Measurements from ENCODE around the gene RNF144A. TPM values are rescaled to one million over a fixed set of nuclear protein-coding genes. Genes with fewer than 3 reads are reported as not detected.

RNF144A gene
- total and polyA plus RNA-seq, 2 donors (not counting 1 experiment from before 2014, with no cell fraction given): 1.2 to 1.6 TPM

- POLR2A ChIA-PET: no interaction called here
- H4K20me1 ChIP-seq (ENCODE audit: control insufficient read depth, insufficient read depth, low read length, poor library complexity, severe bottlenecking): no peaks in the 10 kb centered on the region
- H2AFZ ChIP-seq (ENCODE audit: insufficient read depth, low read depth, low read length, poor library complexity, severe bottlenecking): no peak overlapping the region
- CTCF ChIA-PET: interaction anchor here (1.0 to 1.4 kb wide), 4 partner anchors 9 to 158 kb away, joined by 3 to 4 read pairs (median 3); no protein-coding TSS in a partner anchor
- no peak overlapping the region for H3K4me2 ChIP-seq (replicated peaks; ENCODE audit: low read depth, low read length, poor library complexity, severe bottlenecking)
- ATAC-seq (ENCODE audit: low read depth) (no peak), DNase-seq (no peak)
- 100% methylated on average over 2 of the region's 2 CpGs for WGBS (ENCODE audit: insufficient coverage)
- H3K9me3 Mint-ChIP-seq (ENCODE audit: insufficient read depth): no peaks in the 10 kb centered on the region
- H3K4me1 ChIP-seq (ENCODE audit: control insufficient read depth in 2 of 2, insufficient read depth in 2 of 2, low read length in 2 of 2): no peaks in the 10 kb centered on the region
- H3K27ac ChIP-seq (ENCODE audit: low read length in 2 of 2): no peak overlapping the region
- H3K27ac Mint-ChIP-seq: no peak overlapping the region
- no peaks in the 10 kb centered on the region for H3K4me1 Mint-ChIP-seq
- H3K9ac ChIP-seq (ENCODE audit: low read length): no peak overlapping the region
- no peak overlapping the region for H3K4me3 ChIP-seq (ENCODE audit: control extremely low read depth in 1 of 5, extremely low read depth in 1 of 5, insufficient read depth in 1 of 5, low read depth in 2 of 5, low read length in 4 of 5)
- H3K79me2 ChIP-seq (ENCODE audit: control insufficient read depth, insufficient read depth, low read length): peaks cover 4% of the 10 kb centered on the region
- peaks cover 0 to 8% (median 0%) of the 10 kb centered on the region in 4 experiments for H3K27me3 ChIP-seq (replicated peaks in 1 of 4; ENCODE audit: control extremely low read depth in 1 of 4, control insufficient read depth in 3 of 4, insufficient read depth in 4 of 4, low read length in 3 of 4)
- no peaks in the 10 kb centered on the region for H3K36me3 ChIP-seq (replicated peaks in 1 of 2; ENCODE audit: control extremely low read depth in 1 of 2, control insufficient read depth in 1 of 2, extremely low read depth in 1 of 2, insufficient read depth in 2 of 2, low read length in 1 of 2)
- H3K27me3 Mint-ChIP-seq: peaks cover 11% of the 10 kb centered on the region
- no peak overlapping the region for H3K4me3 Mint-ChIP-seq
- TF ChIP-seq EZH2 (IDR thresholded peaks at IDR 0.05; ENCODE audit: borderline replicate concordance, insufficient read depth, low read depth, low read length, poor library complexity, severe bottlenecking) (no peak), CTCF (IDR thresholded peaks at IDR 0.05) (no peak)
- H3K9me3 ChIP-seq (ENCODE audit: control extremely low read depth in 1 of 3, control insufficient read depth in 2 of 3, insufficient read depth in 1 of 3, low read length in 2 of 3): no peaks in the 10 kb centered on the region
- intact Hi-C loops (cut with micrococcal nuclease): no loop called here
Observed at GRCh38 chr2:6885551-6885950, 31.7 kb upstream of the RNF144A start.

- Histone ChIP-seq H3K4me3 (ENCODE audit: control extremely low read depth in 1 of 5, extremely low read depth in 1 of 5, insufficient read depth in 1 of 5, low read depth in 2 of 5, low read length in 4 of 5) (no peak overlapping the region), H3K4me2 (replicated peaks; ENCODE audit: low read depth, low read length, poor library complexity, severe bottlenecking) (no peak overlapping the region), H3K9ac (ENCODE audit: low read length) (no peak overlapping the region), H2AFZ (ENCODE audit: insufficient read depth, low read depth, low read length, poor library complexity, severe bottlenecking) (no peak overlapping the region), H3K79me2 (ENCODE audit: control insufficient read depth, insufficient read depth, low read length) (peaks cover 4% of the 10 kb centered on the region), H4K20me1 (ENCODE audit: control insufficient read depth, insufficient read depth, low read length, poor library complexity, severe bottlenecking) (no peaks in the 10 kb centered on the region), H3K4me1 (ENCODE audit: control insufficient read depth in 2 of 2, insufficient read depth in 2 of 2, low read length in 2 of 2) (no peaks in the 10 kb centered on the region), H3K27ac (ENCODE audit: low read length in 2 of 2) (no peak overlapping the region), H3K27me3 (replicated peaks in 1 of 4; ENCODE audit: control extremely low read depth in 1 of 4, control insufficient read depth in 3 of 4, insufficient read depth in 4 of 4, low read length in 3 of 4) (peaks cover 0 to 8% (median 0%) of the 10 kb centered on the region in 4 experiments), H3K9me3 (ENCODE audit: control extremely low read depth in 1 of 3, control insufficient read depth in 2 of 3, insufficient read depth in 1 of 3, low read length in 2 of 3) (no peaks in the 10 kb centered on the region), H3K36me3 (replicated peaks in 1 of 2; ENCODE audit: control extremely low read depth in 1 of 2, control insufficient read depth in 1 of 2, extremely low read depth in 1 of 2, insufficient read depth in 2 of 2, low read length in 1 of 2) (no peaks in the 10 kb centered on the region)
- H3K4me3 Mint-ChIP-seq: no peak overlapping the region
- DNase-seq (no peak), ATAC-seq (ENCODE audit: low read depth) (no peak)
- no peaks in the 10 kb centered on the region for H3K4me1 Mint-ChIP-seq
- H3K27me3 Mint-ChIP-seq: peaks cover 11% of the 10 kb centered on the region
- no peak overlapping the region for H3K27ac Mint-ChIP-seq
- H3K9me3 Mint-ChIP-seq (ENCODE audit: insufficient read depth): no peaks in the 10 kb centered on the region
- no CpG with 5 or more reads among the region's 3 CpGs for WGBS (ENCODE audit: insufficient coverage)
- intact Hi-C loops (cut with micrococcal nuclease): no loop called here
- ChIA-PET POLR2A (no interaction called here), CTCF (interaction anchor here (1.0 to 1.4 kb wide), 3 partner anchors 8 to 158 kb away, joined by 3 to 4 read pairs (median 3); no protein-coding TSS in a partner anchor)
- TF ChIP-seq EZH2 (IDR thresholded peaks at IDR 0.05; ENCODE audit: borderline replicate concordance, insufficient read depth, low read depth, low read length, poor library complexity, severe bottlenecking): no peak
- TF ChIP-seq CTCF (IDR thresholded peaks at IDR 0.05): no peak
Observed at GRCh38 chr2:6885968-6886367, 31.2 kb upstream of the RNF144A start.
